Measurements from ENCODE around the gene RC3H2. TPM values are rescaled to one million over a fixed set of nuclear protein-coding genes. Genes with fewer than 3 reads are reported as not detected.

RC3H2 gene
- total and polyA plus RNA-seq, 11 donors: 11.7 to 52.2 (median 44.3) TPM

DNA sequence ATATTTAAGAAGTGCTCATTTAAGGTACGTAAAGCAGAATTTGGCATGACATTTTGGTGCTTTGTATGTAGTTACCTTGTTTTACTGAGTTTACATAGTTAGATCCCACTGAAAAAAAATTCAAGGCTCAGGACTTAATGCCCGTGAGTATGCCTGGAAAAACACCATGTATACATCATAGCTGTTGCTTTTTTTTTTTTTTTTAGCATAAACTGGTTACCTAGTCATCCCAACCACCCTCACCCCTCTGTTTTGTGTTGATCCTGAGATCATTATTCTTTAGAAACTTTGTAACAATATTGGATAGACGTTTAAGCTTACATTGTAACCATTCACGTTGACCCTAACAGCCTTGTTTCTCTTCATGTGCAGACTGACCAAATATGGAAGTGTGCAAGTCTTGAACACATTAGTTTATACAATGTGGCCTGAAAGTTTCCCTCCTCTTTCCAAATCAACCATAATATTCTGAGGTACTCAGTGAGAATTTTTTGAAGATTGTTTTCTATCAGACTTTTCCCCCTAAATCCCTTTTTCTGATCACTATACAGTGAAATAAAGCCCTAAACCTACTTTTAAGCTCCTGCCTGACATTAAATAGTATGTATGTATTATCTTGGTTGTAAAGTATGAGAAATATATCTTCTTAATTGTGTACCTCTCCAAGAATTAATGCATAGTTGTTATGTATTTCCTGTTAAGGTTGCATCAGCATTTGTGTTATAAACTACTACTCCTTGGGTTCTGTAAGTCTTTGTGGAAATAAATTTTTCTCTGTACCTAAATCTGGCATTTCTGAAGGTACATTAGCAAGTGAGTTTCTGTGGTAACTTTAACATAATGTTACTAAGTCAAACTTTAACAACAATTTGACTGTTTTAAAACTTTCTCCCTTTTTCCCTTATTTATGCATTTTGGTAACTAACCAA is 40.1 kb upstream of the RC3H2 start:
- 67 to 78% (median 73%) methylated on average over 4 of the region's 4 CpGs for WGBS, 4 donors
- no peak for TF ChIP-seq POLR2A (IDR thresholded peaks at IDR 0.05)
- TF ChIP-seq CTCF (IDR thresholded peaks at IDR 0.05): no peak
- Histone ChIP-seq H3K9me3 (no peaks in the 10 kb centered on the region), H3K27me3 (no peaks in the 10 kb centered on the region), H3K27ac (peak overlapping the region in 1 of 12 donors; percentile 63), H3K4me3 (no peak overlapping the region), H3K4me1 (peaks cover 0 to 62% (median 40%) of the 10 kb centered on the region in 12 donors), H3K36me3 (peaks cover 0 to 6% (median 0%) of the 10 kb centered on the region in 9 donors)
- intact Hi-C loops (cut with DNase I): loop anchor here in 4 of 10 donors (5.0 kb wide), 5 partner anchors 32 to 47 kb away; partner anchors contain the start of genes RC3H2 (in 1 of the 4) and ZBTB6 (in 1 of the 4)
- DNase-seq: no peak
- ATAC-seq: no peak

DNA sequence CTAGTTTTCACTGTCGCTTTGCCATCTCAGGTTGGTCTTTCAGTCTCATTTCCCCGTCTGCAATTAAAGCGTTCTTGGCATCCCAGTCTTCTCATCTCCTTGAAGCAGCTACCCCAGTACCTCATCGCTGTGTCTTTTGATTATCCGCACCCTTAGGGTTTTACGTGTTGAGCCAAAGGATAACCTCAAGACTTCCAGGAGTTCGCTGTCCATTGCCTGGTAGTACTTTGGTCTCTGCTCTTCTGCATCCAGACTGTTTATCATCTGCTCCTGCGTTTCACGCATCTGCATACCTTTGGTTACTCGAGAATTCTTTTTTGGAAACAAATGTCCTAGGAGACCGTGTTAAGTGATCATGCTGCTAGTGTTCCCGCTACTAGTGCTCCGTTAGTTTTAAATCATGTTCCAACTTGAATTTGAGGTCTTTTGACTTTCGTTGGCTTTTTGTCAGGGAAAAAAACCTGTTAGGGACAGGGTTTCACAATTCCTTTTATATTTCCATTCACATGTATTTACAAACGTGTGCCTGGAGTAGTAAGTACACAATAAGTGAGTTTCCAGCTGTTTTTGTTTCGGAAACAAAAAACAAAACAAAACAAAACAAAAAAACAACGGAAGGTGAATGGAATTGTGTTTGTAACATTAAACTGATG is 36.5 kb upstream of the RC3H2 start:
- Histone ChIP-seq H3K4me1 (peaks cover 0 to 49% (median 37%) of the 10 kb centered on the region in 12 donors), H3K27me3 (no peaks in the 10 kb centered on the region), H3K27ac (peak overlapping the region in 11 of 12 donors; percentile 69 to 95 (median 90)), H3K4me3 (peak overlapping the region; percentile 74 to 99 (median 86)), H3K36me3 (peaks cover 0 to 34% (median 18%) of the 10 kb centered on the region in 9 donors), H3K9me3 (no peaks in the 10 kb centered on the region)
- ATAC-seq (peak in 2 of 4 donors; percentile 6 to 9), DNase-seq (no peak)
- no peak for TF ChIP-seq CTCF (IDR thresholded peaks at IDR 0.05)
- TF ChIP-seq POLR2A (IDR thresholded peaks at IDR 0.05): no peak
- intact Hi-C loops (cut with DNase I): loop anchor here in 3 of 10 donors (2.0 to 5.0 kb wide), 5 partner anchors 34 to 51 kb away; partner anchors contain the start of gene RC3H2 (in 2 of the 3)
- 7 to 9% (median 8%) methylated on average over 17 of the region's 17 CpGs for WGBS, 4 donors

DNA sequence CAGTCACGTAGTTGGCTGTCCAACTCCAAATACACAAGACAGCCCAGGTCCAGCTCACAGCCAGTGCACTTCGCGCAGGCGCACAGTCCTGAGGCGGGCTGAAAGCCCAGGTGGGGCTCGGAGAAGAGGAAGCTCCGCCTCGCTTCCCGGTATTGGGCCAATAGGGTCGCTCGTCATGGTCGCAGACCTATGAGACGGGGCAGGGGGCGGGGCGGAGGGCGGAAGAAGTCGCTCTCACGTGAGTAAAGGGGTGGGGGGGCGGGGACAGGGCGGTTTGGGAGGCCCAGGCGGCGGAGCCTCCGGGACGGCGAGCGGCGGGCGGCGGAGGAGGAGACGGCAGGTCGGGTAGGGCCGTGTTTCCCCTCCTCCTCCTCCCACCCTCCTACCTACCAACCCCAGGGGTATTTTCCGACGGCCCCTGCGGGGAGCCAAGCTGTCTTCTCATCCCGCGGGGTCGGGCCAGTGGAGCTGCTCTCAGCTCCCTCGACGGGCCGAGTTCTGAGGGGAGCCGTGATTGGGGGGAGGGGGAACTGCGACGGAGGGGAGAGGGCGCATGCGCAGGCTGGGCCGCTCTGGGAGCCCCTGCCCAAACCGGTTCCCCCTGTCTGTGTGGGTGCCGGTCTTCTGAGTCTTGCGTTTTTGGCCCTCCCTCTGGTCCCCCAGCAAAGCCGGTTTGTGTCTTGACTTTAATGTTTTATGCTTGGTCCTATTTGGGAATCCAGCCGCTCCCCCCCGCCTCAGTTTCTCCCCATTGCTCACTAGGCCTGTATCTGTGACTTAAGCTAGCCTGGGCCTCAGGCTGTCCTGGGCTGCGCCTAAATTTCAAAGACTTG is 35.8 kb upstream of the RC3H2 start, which contains the start of gene RABGAP1:
Gene RABGAP1 (plus strand): TSS at position 272 of the 833 bp plus-strand sequence. CDS start 16,040 bp downstream, outside the sequence.
- H3K4me1 ChIP-seq: peaks cover 0 to 42% (median 32%) of the 10 kb centered on the region in 12 donors
- WGBS, 4 donors: 0 to 1% (median 1%) methylated on average over 12 to 54 of the region's 54 CpGs
- H3K27me3 ChIP-seq: no peaks in the 10 kb centered on the region
- peak; percentile 99 to 100 (median 100) for DNase-seq
- no peak for TF ChIP-seq CTCF (IDR thresholded peaks at IDR 0.05)
- TF ChIP-seq POLR2A (IDR thresholded peaks at IDR 0.05): peak in 1 of 2 donors; percentile 82
- ATAC-seq: peak; percentile 98 to 100 (median 99)
- intact Hi-C loops (cut with DNase I): loop anchor here in 3 of 10 donors (2.0 to 5.0 kb wide), 5 partner anchors 34 to 51 kb away; partner anchors contain the start of gene RC3H2 (in 2 of the 3)
- H3K4me3 ChIP-seq: peak within 1 kb of the TSS; percentile 74 to 99 (median 86)
- H3K36me3 ChIP-seq: peaks cover 0 to 41% (median 24%) of the 10 kb centered on the region in 9 donors
- no peaks in the 10 kb centered on the region for H3K9me3 ChIP-seq
- H3K27ac ChIP-seq: peak within 1 kb of the TSS; percentile 69 to 95 (median 90)
